Measurements from ENCODE around the gene ANKRD52. TPM values are rescaled to one million over a fixed set of nuclear protein-coding genes. Genes with fewer than 3 reads are reported as not detected.
A peak's percentile ranks its signal among the peaks of the same experiment; 100 is the strongest.

The ANKRD52 gene
- total RNA-seq, 1 donor from 2014 or later: 56.1 TPM

GRCh38 chr12:56193025-56193578, 65.1 kb downstream of the ANKRD52 start:
- DNase-seq (ENCODE audit: extremely low spot score, unreplicated experiment): no peak
- H3K36me3 Mint-ChIP-seq: peaks cover 12% of the 10 kb centered on the region
- no peaks in the 10 kb centered on the region for H3K9me3 Mint-ChIP-seq
- TF ChIP-seq CTCF (conservative IDR thresholded peaks at IDR 0.05): peak; percentile 89
- H3K4me1 Mint-ChIP-seq (ENCODE audit: unreplicated experiment): peaks cover 14% of the 10 kb centered on the region
- peak overlapping the region; percentile 57 for H3K4me3 Mint-ChIP-seq
- peak overlapping the region; percentile 50 for H3K27ac Mint-ChIP-seq
- peaks cover 7% of the 10 kb centered on the region for H3K27me3 Mint-ChIP-seq

- H3K36me3 Mint-ChIP-seq: peaks cover 12% of the 10 kb centered on the region
- peak overlapping the region; percentile 50 for H3K27ac Mint-ChIP-seq
- peaks cover 19% of the 10 kb centered on the region for H3K4me1 Mint-ChIP-seq (ENCODE audit: unreplicated experiment)
- peaks cover 7% of the 10 kb centered on the region for H3K27me3 Mint-ChIP-seq
- no peaks in the 10 kb centered on the region for H3K9me3 Mint-ChIP-seq
- TF ChIP-seq CTCF (conservative IDR thresholded peaks at IDR 0.05): no peak
- H3K4me3 Mint-ChIP-seq: peak overlapping the region; percentile 57
- DNase-seq (ENCODE audit: extremely low spot score, unreplicated experiment): no peak
Observed at GRCh38 chr12:56192582-56192981, 65.6 kb downstream of the ANKRD52 start.

DNA sequence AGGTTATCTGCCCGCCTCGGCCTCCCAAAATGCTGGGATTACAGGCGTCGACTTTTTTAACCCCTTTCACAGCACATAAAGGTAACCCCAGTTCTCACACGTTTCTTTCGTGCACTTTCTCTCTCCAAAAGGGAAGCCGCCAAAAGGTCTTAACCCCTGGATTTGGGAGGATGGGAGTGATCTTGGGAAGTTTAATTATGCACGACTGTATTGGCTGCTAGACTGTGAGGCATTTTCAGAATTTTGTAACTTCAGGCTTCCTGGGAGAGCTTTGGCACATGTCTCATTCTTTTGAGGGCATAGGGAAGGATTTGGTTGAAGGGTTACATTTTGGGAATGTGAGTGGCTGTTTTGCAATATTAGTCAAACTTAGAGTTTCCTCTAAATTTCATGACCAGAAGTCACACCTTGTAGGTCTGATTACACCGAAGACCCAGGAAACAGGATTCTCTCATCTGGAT, 67.5 kb downstream of the ANKRD52 start:
- Mint-ChIP-seq H3K4me3 (peak overlapping the region; percentile 99), H3K36me3 (peaks cover 14% of the 10 kb centered on the region), H3K27me3 (peaks cover 7% of the 10 kb centered on the region), H3K9me3 (no peaks in the 10 kb centered on the region), H3K4me1 (ENCODE audit: unreplicated experiment) (peaks cover 26% of the 10 kb centered on the region), H3K27ac (peak overlapping the region; percentile 99)
- TF ChIP-seq CTCF (conservative IDR thresholded peaks at IDR 0.05): no peak
- DNase-seq (ENCODE audit: extremely low spot score, unreplicated experiment): no peak

GRCh38 chr12:56189918-56190694, 68.1 kb downstream of the ANKRD52 start:
- Mint-ChIP-seq H3K27ac (peak overlapping the region; percentile 99), H3K4me3 (peak overlapping the region; percentile 99), H3K4me1 (ENCODE audit: unreplicated experiment) (peaks cover 26% of the 10 kb centered on the region), H3K9me3 (no peaks in the 10 kb centered on the region), H3K27me3 (peaks cover 7% of the 10 kb centered on the region), H3K36me3 (peaks cover 15% of the 10 kb centered on the region)
- peak; percentile 97 for DNase-seq (ENCODE audit: extremely low spot score, unreplicated experiment)
- peak; percentile 24 for TF ChIP-seq CTCF (conservative IDR thresholded peaks at IDR 0.05)

DNA sequence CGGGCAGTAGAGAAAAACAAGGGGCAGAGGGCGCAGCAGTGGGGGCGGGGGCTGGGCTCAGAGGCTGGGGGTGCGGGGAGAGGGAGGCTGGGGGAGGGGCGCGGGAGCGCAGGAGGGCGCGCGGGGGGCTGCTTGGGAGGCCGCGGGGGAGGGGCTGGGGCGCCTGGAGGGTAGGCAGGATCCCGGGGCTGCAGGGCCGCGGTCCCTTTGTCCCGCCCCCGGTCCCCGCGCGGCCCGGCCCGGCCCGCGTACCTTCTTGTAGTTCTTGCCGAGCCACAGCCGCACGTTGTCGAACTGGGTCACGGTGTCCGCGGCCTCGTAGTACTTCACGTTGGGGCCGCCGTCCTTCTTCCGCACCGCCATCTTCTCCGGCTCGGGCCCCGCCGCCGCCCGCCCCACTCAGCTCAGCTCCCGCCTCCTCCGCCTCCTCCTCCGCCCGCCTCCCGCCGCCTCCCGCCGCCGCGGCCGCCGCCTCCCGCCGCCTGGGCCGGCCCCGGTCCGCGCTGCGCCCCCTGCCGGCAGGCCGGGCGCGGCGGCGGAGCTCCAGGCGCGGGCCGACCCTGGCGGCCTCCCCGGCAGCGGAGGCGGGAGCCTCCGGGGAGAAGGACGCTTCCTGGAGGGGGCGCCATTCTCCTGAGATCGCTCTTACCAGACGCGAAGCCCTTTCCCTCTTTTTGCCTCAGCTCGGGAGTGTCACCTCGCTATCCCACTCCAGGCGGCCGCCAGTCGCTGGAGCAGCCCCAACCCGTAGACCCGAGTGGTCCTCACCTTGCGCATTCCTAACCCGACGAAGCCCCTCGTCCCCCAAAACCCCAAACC, 68.9 kb downstream of the ANKRD52 start, which contains the start of gene SMARCC2:
TSS of gene SMARCC2 (minus strand) at position 385 of the 819 bp plus-strand sequence. CDS start at position 363, 22 bp downstream.
- Mint-ChIP-seq H3K27ac (peak within 1 kb of the TSS; percentile 99), H3K4me1 (ENCODE audit: unreplicated experiment) (peaks cover 26% of the 10 kb centered on the region), H3K36me3 (peaks cover 20% of the 10 kb centered on the region), H3K9me3 (no peaks in the 10 kb centered on the region), H3K27me3 (peaks cover 7% of the 10 kb centered on the region), H3K4me3 (peak within 1 kb of the TSS; percentile 99)
- DNase-seq (ENCODE audit: extremely low spot score, unreplicated experiment): peak; percentile 95
- peak; percentile 80 for TF ChIP-seq CTCF (conservative IDR thresholded peaks at IDR 0.05)
